WTC11 (cell line): ENCODE measurements around the gene CEP120. TPM values are rescaled to one million over a fixed set of nuclear protein-coding genes. Genes with fewer than 3 reads are reported as not detected.

Experiments
- ATAC-seq: fragments of 200-7000 bp; cut with Tn5 transposase; 2 replicates; pipeline ENCODE4 v1.10.0; 2021; ENCODE audit warnings: mild to moderate bottlenecking, moderate library complexity
- CTCF ChIA-PET: fragments of 300-600 bp; sonication (Branson Sonifier 250); formaldehyde crosslinking; loops from one replicate; lab custom pipeline; 2021; ENCODE audit warnings: antibody characterized with exemption; lab: Charles Lee
- POLR2A ChIA-PET: fragments of 350-600 bp; sonication (Branson Sonifier 250); formaldehyde crosslinking; loops from one replicate; lab custom pipeline; 2021; ENCODE audit warnings: antibody characterized with exemption; lab: Charles Lee
- DNase-seq: peaks from one replicate; pipeline ENCODE4 v3.0.0; 2021; ENCODE audit warnings: low spot score
- H3K27ac Mint-ChIP-seq: 2 replicates; pipeline ENCODE4 v1.8.0; 2021; ENCODE audit warnings: mixed read lengths
- H3K27me3 Mint-ChIP-seq: 2 replicates; pipeline ENCODE4 v1.8.0; 2021; ENCODE audit warnings: low read depth, mild to moderate bottlenecking, moderate library complexity, mixed read lengths
- H3K36me3 Mint-ChIP-seq: 2 replicates; pipeline ENCODE4 v1.8.0; 2021; ENCODE audit warnings: mixed read lengths
- H3K4me1 Mint-ChIP-seq: 2 replicates; pipeline ENCODE4 v1.8.0; 2022; ENCODE audit warnings: mixed read lengths
- H3K4me3 Mint-ChIP-seq: 2 replicates; pipeline ENCODE4 v1.8.0; 2021; ENCODE audit warnings: mild to moderate bottlenecking, moderate library complexity, mixed read lengths
- H3K9me3 Mint-ChIP-seq: 2 replicates; pipeline ENCODE4 v1.8.0; 2021; ENCODE audit warnings: mixed read lengths
- CBFB ChIP-seq: sonication (generic); formaldehyde crosslinking; IDR thresholded peaks from 2 replicates; pipeline ENCODE4 v1.8.1; 2022; ENCODE audit warnings: mild to moderate bottlenecking, low read depth, missing genetic modification reagents
- ESRRA ChIP-seq: sonication (generic); formaldehyde crosslinking; IDR thresholded peaks from 2 replicates; pipeline ENCODE4 v1.8.1; 2022; ENCODE audit warnings: mild to moderate bottlenecking, missing genetic modification reagents, borderline replicate concordance
- FOXP1 ChIP-seq: sonication (generic); formaldehyde crosslinking; IDR thresholded peaks from 2 replicates; pipeline ENCODE4 v1.8.0; 2022; ENCODE audit warnings: missing genetic modification reagents, mild to moderate bottlenecking, moderate library complexity, borderline replicate concordance
- GTF2I ChIP-seq: fragments of 250-450 bp; sonication (Bioruptor Pico); conservative IDR thresholded peaks from 2 replicates; pipeline ENCODE4 v1.4.0; 2021; ENCODE audit warnings: mild to moderate bottlenecking
- NR1H2 ChIP-seq: sonication (generic); formaldehyde crosslinking; IDR thresholded peaks from 2 replicates; pipeline ENCODE4 v1.9.0; 2021; ENCODE audit warnings: mild to moderate bottlenecking, moderate library complexity, missing genetic modification reagents
- OVOL2 ChIP-seq: fragments of 250-450 bp; sonication (Bioruptor Pico); IDR thresholded peaks from 2 replicates; pipeline ENCODE4 v1.9.0; 2021; ENCODE audit warnings: mild to moderate bottlenecking, borderline replicate concordance
- PRRX2 ChIP-seq: fragments of 250-450 bp; sonication (Bioruptor Pico); IDR thresholded peaks from 2 replicates; pipeline ENCODE4 v1.8.0; 2021; ENCODE audit warnings: mild to moderate bottlenecking
- RELA ChIP-seq: sonication (generic); formaldehyde crosslinking; IDR thresholded peaks from 2 replicates; pipeline ENCODE4 v1.8.1; 2022; ENCODE audit warnings: missing genetic modification reagents, mild to moderate bottlenecking, borderline replicate concordance
- SMAD4 ChIP-seq: sonication (generic); formaldehyde crosslinking; IDR thresholded peaks from 2 replicates; pipeline ENCODE4 v1.8.0; 2022; ENCODE audit warnings: mild to moderate bottlenecking, missing genetic modification reagents
- TCF7 ChIP-seq: sonication (generic); formaldehyde crosslinking; IDR thresholded peaks from 2 replicates; pipeline ENCODE4 v1.8.0; 2022; ENCODE audit warnings: mild to moderate bottlenecking, low read depth, missing genetic modification reagents, moderate library complexity
- ZNF138 ChIP-seq: sonication (generic); formaldehyde crosslinking; conservative IDR thresholded peaks from 2 replicates; pipeline ENCODE4 v1.8.1; 2022; ENCODE audit warnings: mild to moderate bottlenecking, moderate library complexity, missing genetic modification reagents
- ZNF232 ChIP-seq: sonication (generic); formaldehyde crosslinking; IDR thresholded peaks from 2 replicates; pipeline ENCODE4 v1.8.0; 2022; ENCODE audit warnings: mild to moderate bottlenecking, missing genetic modification reagents
- ZNF416 ChIP-seq: fragments of 250-450 bp; sonication (Bioruptor Pico); IDR thresholded peaks from 2 replicates; pipeline ENCODE4 v1.9.0; 2021; ENCODE audit warnings: mild to moderate bottlenecking, inconsistent platforms
- ZNF671 ChIP-seq: fragments of 250-450 bp; sonication (Bioruptor Pico); IDR thresholded peaks from 2 replicates; pipeline ENCODE4 v1.8.0; 2021; ENCODE audit warnings: mild to moderate bottlenecking
- total RNA-seq: library from RNA; stranded (reverse); gene quantifications from 3 replicates; pipeline ENCODE4 v1.2.3, GENCODE V29; 2021
- TF ChIP-seq, protein P1 (sequence below): sonication (generic); formaldehyde crosslinking; IDR thresholded peaks from 2 replicates; pipeline ENCODE4 v1.8.1; 2022; ENCODE audit warnings: missing genetic modification reagents, borderline replicate concordance
- TF ChIP-seq, protein P2 (sequence below): sonication (generic); formaldehyde crosslinking; IDR thresholded peaks from 2 replicates; pipeline ENCODE4 v1.8.0; 2022; ENCODE audit warnings: mild to moderate bottlenecking, missing genetic modification reagents
- TF ChIP-seq, protein P3 (sequence below): sonication (generic); formaldehyde crosslinking; IDR thresholded peaks from 2 replicates; pipeline ENCODE4 v1.8.1; 2023; ENCODE audit warnings: mild to moderate bottlenecking, missing genetic modification reagents, borderline replicate concordance
- TF ChIP-seq, protein P4 (sequence below): sonication (generic); formaldehyde crosslinking; IDR thresholded peaks from 2 replicates; pipeline ENCODE4 v1.8.1; 2022; ENCODE audit warnings: mild to moderate bottlenecking, missing genetic modification reagents, moderate library complexity, borderline replicate concordance
- TF ChIP-seq, protein P5 (sequence below): sonication (generic); formaldehyde crosslinking; IDR thresholded peaks from 2 replicates; pipeline ENCODE4 v1.8.0; 2023; ENCODE audit warnings: missing genetic modification reagents
- TF ChIP-seq, protein P6 (sequence below): sonication (generic); formaldehyde crosslinking; IDR thresholded peaks from 2 replicates; pipeline ENCODE4 v1.8.1; 2023; ENCODE audit warnings: mild to moderate bottlenecking, missing genetic modification reagents, moderate library complexity
- TF ChIP-seq, protein P7 (sequence below): fragments of 250-450 bp; sonication (Bioruptor Pico); IDR thresholded peaks from 2 replicates; pipeline ENCODE4 v1.9.0; 2021; ENCODE audit warnings: mild to moderate bottlenecking, borderline replicate concordance

CEP120 gene
- total RNA-seq, 1 experiment from 2014 or later, result 15.2 TPM

DNA sequence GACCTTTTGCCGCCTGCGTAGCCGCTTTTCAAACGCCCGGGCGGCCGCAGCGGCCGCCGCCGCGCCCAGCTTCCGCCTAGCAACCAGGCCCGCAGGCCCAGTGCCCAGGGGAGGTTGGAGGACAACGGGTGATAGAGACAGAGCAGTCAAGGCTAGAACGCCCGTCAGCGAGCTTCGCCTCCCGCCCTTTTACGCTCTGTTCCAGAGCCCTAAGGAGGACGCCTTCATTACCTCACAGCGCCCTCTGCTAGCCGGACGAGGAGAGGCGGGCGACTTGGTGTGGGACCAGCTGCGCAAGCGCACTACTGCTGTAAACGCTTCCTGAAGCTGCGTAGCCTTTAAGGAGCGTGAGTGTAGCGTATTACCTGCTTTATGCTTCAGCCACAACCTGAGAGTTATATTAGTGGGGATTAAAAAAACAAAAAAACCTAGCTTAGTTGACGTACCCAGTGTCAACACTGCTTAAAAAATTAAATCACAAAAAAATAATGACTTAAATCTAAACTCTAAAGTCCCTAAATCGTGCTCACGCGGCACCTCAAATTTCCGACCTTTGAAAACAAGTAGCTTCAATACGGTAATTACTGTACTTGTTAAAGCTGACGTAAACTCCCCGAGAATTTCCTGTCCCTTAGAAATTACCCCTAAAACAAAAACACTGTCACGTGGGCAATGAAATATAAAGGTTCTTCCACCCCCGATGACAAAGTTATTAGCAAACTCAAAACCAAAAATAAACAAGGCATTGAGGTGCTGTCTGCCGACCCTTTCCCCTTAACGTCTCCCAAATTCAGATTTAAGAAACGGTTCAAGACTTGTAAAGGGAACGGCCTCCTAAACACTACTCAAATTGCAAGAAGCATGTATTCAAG, at the start of gene CEP120 (continued):
- TF ChIP-seq, protein P1, sequence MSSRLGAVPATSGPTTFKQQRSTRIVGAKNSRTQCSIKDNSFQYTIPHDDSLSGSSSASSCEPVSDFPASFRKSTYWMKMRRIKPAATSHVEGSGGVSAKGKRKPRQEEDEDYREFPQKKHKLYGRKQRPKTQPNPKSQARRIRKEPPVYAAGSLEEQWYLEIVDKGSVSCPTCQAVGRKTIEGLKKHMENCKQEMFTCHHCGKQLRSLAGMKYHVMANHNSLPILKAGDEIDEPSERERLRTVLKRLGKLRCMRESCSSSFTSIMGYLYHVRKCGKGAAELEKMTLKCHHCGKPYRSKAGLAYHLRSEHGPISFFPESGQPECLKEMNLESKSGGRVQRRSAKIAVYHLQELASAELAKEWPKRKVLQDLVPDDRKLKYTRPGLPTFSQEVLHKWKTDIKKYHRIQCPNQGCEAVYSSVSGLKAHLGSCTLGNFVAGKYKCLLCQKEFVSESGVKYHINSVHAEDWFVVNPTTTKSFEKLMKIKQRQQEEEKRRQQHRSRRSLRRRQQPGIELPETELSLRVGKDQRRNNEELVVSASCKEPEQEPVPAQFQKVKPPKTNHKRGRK (CRISPR knock-in tag), result no peak
- TF ChIP-seq ZNF138 (CRISPR knock-in tag), result no peak
- TF ChIP-seq ESRRA (CRISPR knock-in tag), result no peak
- no peak for TF ChIP-seq ZNF416
- TF ChIP-seq GTF2I (CRISPR knock-in tag), result no peak
- TF ChIP-seq ZNF232, result no peak
- no peak for TF ChIP-seq OVOL2 (CRISPR knock-in tag)
- TF ChIP-seq NR1H2 (CRISPR knock-in tag), result no peak
- TF ChIP-seq CBFB, result peak; percentile 89; the same call in 1 of the 2 replicates
- no peak for TF ChIP-seq RELA (CRISPR knock-in tag)
- TF ChIP-seq ZNF671 (CRISPR knock-in tag), result no peak
- TF ChIP-seq, protein P2, sequence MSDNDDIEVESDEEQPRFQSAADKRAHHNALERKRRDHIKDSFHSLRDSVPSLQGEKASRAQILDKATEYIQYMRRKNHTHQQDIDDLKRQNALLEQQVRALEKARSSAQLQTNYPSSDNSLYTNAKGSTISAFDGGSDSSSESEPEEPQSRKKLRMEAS (CRISPR knock-in tag), result peak; percentile 38; the same call in 1 of the 2 replicates
- TF ChIP-seq, protein P3, sequence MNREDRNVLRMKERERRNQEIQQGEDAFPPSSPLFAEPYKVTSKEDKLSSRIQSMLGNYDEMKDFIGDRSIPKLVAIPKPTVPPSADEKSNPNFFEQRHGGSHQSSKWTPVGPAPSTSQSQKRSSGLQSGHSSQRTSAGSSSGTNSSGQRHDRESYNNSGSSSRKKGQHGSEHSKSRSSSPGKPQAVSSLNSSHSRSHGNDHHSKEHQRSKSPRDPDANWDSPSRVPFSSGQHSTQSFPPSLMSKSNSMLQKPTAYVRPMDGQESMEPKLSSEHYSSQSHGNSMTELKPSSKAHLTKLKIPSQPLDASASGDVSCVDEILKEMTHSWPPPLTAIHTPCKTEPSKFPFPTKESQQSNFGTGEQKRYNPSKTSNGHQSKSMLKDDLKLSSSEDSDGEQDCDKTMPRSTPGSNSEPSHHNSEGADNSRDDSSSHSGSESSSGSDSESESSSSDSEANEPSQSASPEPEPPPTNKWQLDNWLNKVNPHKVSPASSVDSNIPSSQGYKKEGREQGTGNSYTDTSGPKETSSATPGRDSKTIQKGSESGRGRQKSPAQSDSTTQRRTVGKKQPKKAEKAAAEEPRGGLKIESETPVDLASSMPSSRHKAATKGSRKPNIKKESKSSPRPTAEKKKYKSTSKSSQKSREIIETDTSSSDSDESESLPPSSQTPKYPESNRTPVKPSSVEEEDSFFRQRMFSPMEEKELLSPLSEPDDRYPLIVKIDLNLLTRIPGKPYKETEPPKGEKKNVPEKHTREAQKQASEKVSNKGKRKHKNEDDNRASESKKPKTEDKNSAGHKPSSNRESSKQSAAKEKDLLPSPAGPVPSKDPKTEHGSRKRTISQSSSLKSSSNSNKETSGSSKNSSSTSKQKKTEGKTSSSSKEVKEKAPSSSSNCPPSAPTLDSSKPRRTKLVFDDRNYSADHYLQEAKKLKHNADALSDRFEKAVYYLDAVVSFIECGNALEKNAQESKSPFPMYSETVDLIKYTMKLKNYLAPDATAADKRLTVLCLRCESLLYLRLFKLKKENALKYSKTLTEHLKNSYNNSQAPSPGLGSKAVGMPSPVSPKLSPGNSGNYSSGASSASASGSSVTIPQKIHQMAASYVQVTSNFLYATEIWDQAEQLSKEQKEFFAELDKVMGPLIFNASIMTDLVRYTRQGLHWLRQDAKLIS (CRISPR knock-in tag), result peak; percentile 40; the same call in 1 of the 2 replicates
- TF ChIP-seq PRRX2, result no peak
- TF ChIP-seq, protein P4, sequence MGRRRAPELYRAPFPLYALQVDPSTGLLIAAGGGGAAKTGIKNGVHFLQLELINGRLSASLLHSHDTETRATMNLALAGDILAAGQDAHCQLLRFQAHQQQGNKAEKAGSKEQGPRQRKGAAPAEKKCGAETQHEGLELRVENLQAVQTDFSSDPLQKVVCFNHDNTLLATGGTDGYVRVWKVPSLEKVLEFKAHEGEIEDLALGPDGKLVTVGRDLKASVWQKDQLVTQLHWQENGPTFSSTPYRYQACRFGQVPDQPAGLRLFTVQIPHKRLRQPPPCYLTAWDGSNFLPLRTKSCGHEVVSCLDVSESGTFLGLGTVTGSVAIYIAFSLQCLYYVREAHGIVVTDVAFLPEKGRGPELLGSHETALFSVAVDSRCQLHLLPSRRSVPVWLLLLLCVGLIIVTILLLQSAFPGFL (CRISPR knock-in tag), result no peak
- TF ChIP-seq, all 79 proteins: peak for 18

DNA sequence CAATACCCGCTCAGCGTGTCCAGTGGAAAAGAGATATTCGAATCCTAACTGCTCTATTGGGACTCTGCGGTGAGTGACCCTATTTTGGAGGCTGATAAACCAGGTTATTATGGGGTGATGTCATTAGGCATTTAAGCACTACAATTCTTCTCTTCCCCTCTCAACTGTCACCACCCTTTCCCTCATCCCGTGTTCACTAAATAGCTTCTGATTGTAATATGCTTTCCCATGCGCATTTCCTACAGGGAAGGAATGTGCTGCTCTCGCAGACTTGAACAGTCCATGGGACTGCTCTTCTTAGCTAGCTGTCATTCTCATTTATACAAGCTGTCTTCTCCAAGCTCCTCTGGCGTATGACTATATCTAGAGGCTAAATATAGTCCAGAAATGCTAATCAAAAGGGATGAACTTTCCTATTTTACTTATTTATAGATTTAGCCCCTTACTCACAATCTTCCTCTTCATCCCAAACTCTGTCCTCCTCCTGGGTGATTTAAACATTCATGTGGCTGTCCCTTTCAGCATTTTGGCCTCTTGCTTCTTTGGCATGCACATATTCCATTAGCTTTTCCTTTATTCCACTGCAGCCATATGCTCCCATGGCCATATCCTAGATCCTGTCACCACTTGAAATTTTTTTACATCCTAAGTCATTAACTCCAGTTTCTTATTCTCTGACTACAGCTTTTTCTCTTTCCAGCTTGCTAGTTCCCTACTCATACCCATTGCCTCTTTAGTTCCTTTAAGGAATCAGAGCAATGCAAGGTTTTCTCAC, 49.1 kb upstream of the CEP120 start:
- ChIA-PET POLR2A (no interaction called here), CTCF (interaction anchor here (0.6 to 0.9 kb wide), 2 partner anchors 49 to 250 kb away, joined by 3 to 4 read pairs; no protein-coding TSS in a partner anchor)
- no peak for DNase-seq
- H3K27ac Mint-ChIP-seq, result no peak overlapping the region
- H3K9me3 Mint-ChIP-seq, result peaks cover 13% of the 10 kb centered on the region
- H3K4me3 Mint-ChIP-seq, result no peak overlapping the region
- H3K27me3 Mint-ChIP-seq, result peaks cover 5% of the 10 kb centered on the region
- H3K4me1 Mint-ChIP-seq, result peaks cover 7% of the 10 kb centered on the region
- no peaks in the 10 kb centered on the region for H3K36me3 Mint-ChIP-seq
- no peak; the same call in 1 of the 2 replicates for ATAC-seq
- TF ChIP-seq, protein P5, sequence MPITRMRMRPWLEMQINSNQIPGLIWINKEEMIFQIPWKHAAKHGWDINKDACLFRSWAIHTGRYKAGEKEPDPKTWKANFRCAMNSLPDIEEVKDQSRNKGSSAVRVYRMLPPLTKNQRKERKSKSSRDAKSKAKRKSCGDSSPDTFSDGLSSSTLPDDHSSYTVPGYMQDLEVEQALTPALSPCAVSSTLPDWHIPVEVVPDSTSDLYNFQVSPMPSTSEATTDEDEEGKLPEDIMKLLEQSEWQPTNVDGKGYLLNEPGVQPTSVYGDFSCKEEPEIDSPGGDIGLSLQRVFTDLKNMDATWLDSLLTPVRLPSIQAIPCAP (CRISPR knock-in tag), result no peak
- TF ChIP-seq RELA (CRISPR knock-in tag) (no peak), FOXP1 (CRISPR knock-in tag) (no peak), ESRRA (CRISPR knock-in tag) (no peak), OVOL2 (CRISPR knock-in tag) (no peak), SMAD4 (CRISPR knock-in tag) (no peak), TCF7 (CRISPR knock-in tag) (no peak)
- TF ChIP-seq, protein P6, sequence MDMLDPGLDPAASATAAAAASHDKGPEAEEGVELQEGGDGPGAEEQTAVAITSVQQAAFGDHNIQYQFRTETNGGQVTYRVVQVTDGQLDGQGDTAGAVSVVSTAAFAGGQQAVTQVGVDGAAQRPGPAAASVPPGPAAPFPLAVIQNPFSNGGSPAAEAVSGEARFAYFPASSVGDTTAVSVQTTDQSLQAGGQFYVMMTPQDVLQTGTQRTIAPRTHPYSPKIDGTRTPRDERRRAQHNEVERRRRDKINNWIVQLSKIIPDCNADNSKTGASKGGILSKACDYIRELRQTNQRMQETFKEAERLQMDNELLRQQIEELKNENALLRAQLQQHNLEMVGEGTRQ, result no peak
- TF ChIP-seq, protein P7, sequence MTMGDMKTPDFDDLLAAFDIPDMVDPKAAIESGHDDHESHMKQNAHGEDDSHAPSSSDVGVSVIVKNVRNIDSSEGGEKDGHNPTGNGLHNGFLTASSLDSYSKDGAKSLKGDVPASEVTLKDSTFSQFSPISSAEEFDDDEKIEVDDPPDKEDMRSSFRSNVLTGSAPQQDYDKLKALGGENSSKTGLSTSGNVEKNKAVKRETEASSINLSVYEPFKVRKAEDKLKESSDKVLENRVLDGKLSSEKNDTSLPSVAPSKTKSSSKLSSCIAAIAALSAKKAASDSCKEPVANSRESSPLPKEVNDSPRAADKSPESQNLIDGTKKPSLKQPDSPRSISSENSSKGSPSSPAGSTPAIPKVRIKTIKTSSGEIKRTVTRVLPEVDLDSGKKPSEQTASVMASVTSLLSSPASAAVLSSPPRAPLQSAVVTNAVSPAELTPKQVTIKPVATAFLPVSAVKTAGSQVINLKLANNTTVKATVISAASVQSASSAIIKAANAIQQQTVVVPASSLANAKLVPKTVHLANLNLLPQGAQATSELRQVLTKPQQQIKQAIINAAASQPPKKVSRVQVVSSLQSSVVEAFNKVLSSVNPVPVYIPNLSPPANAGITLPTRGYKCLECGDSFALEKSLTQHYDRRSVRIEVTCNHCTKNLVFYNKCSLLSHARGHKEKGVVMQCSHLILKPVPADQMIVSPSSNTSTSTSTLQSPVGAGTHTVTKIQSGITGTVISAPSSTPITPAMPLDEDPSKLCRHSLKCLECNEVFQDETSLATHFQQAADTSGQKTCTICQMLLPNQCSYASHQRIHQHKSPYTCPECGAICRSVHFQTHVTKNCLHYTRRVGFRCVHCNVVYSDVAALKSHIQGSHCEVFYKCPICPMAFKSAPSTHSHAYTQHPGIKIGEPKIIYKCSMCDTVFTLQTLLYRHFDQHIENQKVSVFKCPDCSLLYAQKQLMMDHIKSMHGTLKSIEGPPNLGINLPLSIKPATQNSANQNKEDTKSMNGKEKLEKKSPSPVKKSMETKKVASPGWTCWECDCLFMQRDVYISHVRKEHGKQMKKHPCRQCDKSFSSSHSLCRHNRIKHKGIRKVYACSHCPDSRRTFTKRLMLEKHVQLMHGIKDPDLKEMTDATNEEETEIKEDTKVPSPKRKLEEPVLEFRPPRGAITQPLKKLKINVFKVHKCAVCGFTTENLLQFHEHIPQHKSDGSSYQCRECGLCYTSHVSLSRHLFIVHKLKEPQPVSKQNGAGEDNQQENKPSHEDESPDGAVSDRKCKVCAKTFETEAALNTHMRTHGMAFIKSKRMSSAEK (CRISPR knock-in tag), result no peak
